Endodermal cell (in vitro differentiated cells): ENCODE results near the gene KLHDC7B. TPM values are rescaled to one million over a fixed set of nuclear protein-coding genes. Genes with fewer than 3 reads are reported as not detected.
A peak's percentile ranks its signal among the peaks of the same experiment; 100 is the strongest.

Experiments used
- DNase-seq: peaks from one replicate; pipeline ENCODE4 v3.0.0-alpha.2; 2017
- H3K27ac ChIP-seq: 2 replicates; pipeline ENCODE4 v1.5.1; 2013; ENCODE audit warnings: mild to moderate bottlenecking, low read depth, low read length, moderate library complexity
- H3K27me3 ChIP-seq: 2 replicates; pipeline ENCODE4 v1.6.1; 2013; ENCODE audit warnings: mild to moderate bottlenecking, low read length, moderate library complexity; ENCODE audit not compliant: insufficient read depth, control insufficient read depth, poor library complexity, severe bottlenecking
- H3K36me3 ChIP-seq: 2 replicates; pipeline ENCODE4 v1.7.0; 2013; ENCODE audit warnings: mild to moderate bottlenecking, low read length, moderate library complexity; ENCODE audit not compliant: control insufficient read depth, insufficient read depth
- H3K4me1 ChIP-seq: one replicate; pipeline ENCODE4 v1.7.0; 2013; ENCODE audit warnings: low read length; ENCODE audit not compliant: control insufficient read depth, insufficient read depth
- H3K4me3 ChIP-seq: 2 replicates; pipeline ENCODE4 v1.5.1; 2013; ENCODE audit warnings: mild to moderate bottlenecking, low read length, moderate library complexity
- H3K9ac ChIP-seq: 2 replicates; pipeline ENCODE4 v1.6.1; 2013; ENCODE audit warnings: mild to moderate bottlenecking, low read length, moderate library complexity; ENCODE audit not compliant: poor library complexity, severe bottlenecking; ENCODE audit errors: extremely low read depth
- H3K9me3 ChIP-seq: 2 replicates; pipeline ENCODE4 v1.6.1; 2013; ENCODE audit warnings: mild to moderate bottlenecking, low read length, moderate library complexity; ENCODE audit not compliant: control insufficient read depth
- H3K27ac Mint-ChIP-seq: 2 replicates; pipeline ENCODE4 v1.8.0; 2020; ENCODE audit warnings: mixed read lengths
- H3K27me3 Mint-ChIP-seq: 2 replicates; pipeline ENCODE4 v1.8.0; 2021; ENCODE audit warnings: mild to moderate bottlenecking, mixed read lengths; ENCODE audit not compliant: insufficient read depth
- H3K36me3 Mint-ChIP-seq: 2 replicates; pipeline ENCODE4 v1.8.0; 2020; ENCODE audit warnings: low read depth, mixed read lengths
- H3K4me1 Mint-ChIP-seq: 2 replicates; pipeline ENCODE4 v1.8.0; 2020; ENCODE audit warnings: mixed read lengths
- H3K4me3 Mint-ChIP-seq: 2 replicates; pipeline ENCODE4 v1.8.0; 2020; ENCODE audit warnings: mild to moderate bottlenecking, moderate library complexity, mixed read lengths
- H3K9me3 Mint-ChIP-seq: 2 replicates; pipeline ENCODE4 v1.8.0; 2020; ENCODE audit warnings: mild to moderate bottlenecking, mixed read lengths
- CTCF ChIP-seq: fragments of 200-600 bp; sonication (generic); conservative IDR thresholded peaks from 2 replicates; pipeline ENCODE4 v1.5.0; 2021; ENCODE audit warnings: antibody characterized with exemption, mild to moderate bottlenecking
- WGBS, 2 experiments: methylation state at CpG; one replicate each; pipeline versions ENCODE4 v1.1.5 to v1.1.7; 2013; ENCODE audit warnings: missing lambda C conversion rate in 2 of 2, mixed read lengths in 1 of 2; ENCODE audit not compliant: insufficient coverage in 1 of 2, insufficient read length in 1 of 2; 5-methylcytosine and 5-hydroxymethylcytosine counted together
- total RNA-seq, 2 donors: library from RNA; stranded (reverse); fragmentation: NEBNext Ultra II Directional in 1 of 2; extraction: Animal tissue kit (Norgen Biotek cat#: 25700) in 1 of 2; gene quantifications; 2 replicates in 1 of 2; 3 replicates in 1 of 2; pipeline ENCODE4 v1.2.1, GENCODE V29; 2021

Gene KLHDC7B
- total RNA-seq, 2 donors from 2014 or later: not detected

GRCh38 chr22:50577697-50577986, 31.9 kb downstream of the KLHDC7B start:
- Histone ChIP-seq H3K27me3 (no peaks in the 10 kb centered on the region), H3K36me3 (peaks cover 53% of the 10 kb centered on the region), H3K9me3 (no peaks in the 10 kb centered on the region), H3K9ac (no peak overlapping the region), H3K4me3 (no peak overlapping the region), H3K4me1 (peaks cover 3% of the 10 kb centered on the region), H3K27ac (no peak overlapping the region)
- peaks cover 30% of the 10 kb centered on the region for H3K36me3 Mint-ChIP-seq
- DNase-seq: no peak
- TF ChIP-seq CTCF: no peak
- no peaks in the 10 kb centered on the region for H3K9me3 Mint-ChIP-seq
- no peak overlapping the region for H3K4me3 Mint-ChIP-seq
- no peak overlapping the region for H3K27ac Mint-ChIP-seq
- 93 to 95% methylated on average over 13 to 23 of the region's 23 CpGs for whole genome bisulfite sequencing, 2 experiments
- no peaks in the 10 kb centered on the region for H3K27me3 Mint-ChIP-seq
- no peaks in the 10 kb centered on the region for H3K4me1 Mint-ChIP-seq

- Histone ChIP-seq H3K9me3 (no peaks in the 10 kb centered on the region), H3K27ac (no peak within 1 kb of the TSS), H3K27me3 (no peaks in the 10 kb centered on the region), H3K36me3 (peaks cover 47% of the 10 kb centered on the region), H3K9ac (no peak within 1 kb of the TSS), H3K4me1 (peaks cover 3% of the 10 kb centered on the region), H3K4me3 (no peak within 1 kb of the TSS)
- WGBS, 2 experiments: 93 to 95% methylated on average over 22 to 63 of the region's 63 CpGs
- H3K4me3 Mint-ChIP-seq: no peak within 1 kb of the TSS
- no peaks in the 10 kb centered on the region for H3K4me1 Mint-ChIP-seq
- peak; percentile 11 for TF ChIP-seq CTCF
- H3K27me3 Mint-ChIP-seq: no peaks in the 10 kb centered on the region
- no peak within 1 kb of the TSS for H3K27ac Mint-ChIP-seq
- H3K36me3 Mint-ChIP-seq: peaks cover 26% of the 10 kb centered on the region
- no peak for DNase-seq
- no peaks in the 10 kb centered on the region for H3K9me3 Mint-ChIP-seq
Observed at GRCh38 chr22:50577987-50578775, 32.5 kb downstream of the KLHDC7B start, which contains the start of gene CPT1B. Gene CPT1B (minus strand): TSS chr22:50578427. CDS start chr22:50577915, 512 bp downstream.

- Mint-ChIP-seq H3K4me3 (no peak overlapping the region), H3K27me3 (no peaks in the 10 kb centered on the region), H3K9me3 (no peaks in the 10 kb centered on the region), H3K27ac (no peak overlapping the region), H3K36me3 (peaks cover 26% of the 10 kb centered on the region), H3K4me1 (peaks cover 6% of the 10 kb centered on the region)
- Histone ChIP-seq H3K27me3 (no peaks in the 10 kb centered on the region), H3K36me3 (peaks cover 43% of the 10 kb centered on the region), H3K9ac (no peak overlapping the region), H3K27ac (no peak overlapping the region), H3K9me3 (no peaks in the 10 kb centered on the region), H3K4me3 (no peak overlapping the region), H3K4me1 (peaks cover 3% of the 10 kb centered on the region)
- DNase-seq: no peak
- no peak for TF ChIP-seq CTCF
- 95% methylated on average over 5 to 8 of the region's 8 CpGs for WGBS, 2 experiments
Observed at GRCh38 chr22:50578776-50579310, 33.1 kb downstream of the KLHDC7B start.
